GM19099 (cell line): ENCODE data around the gene LRRC8B.

Experiments
- POLR2A ChIP-seq: IDR thresholded peaks from 3 replicates; pipeline ENCODE4 v1.6.1; 2011; ENCODE audit warnings: low read depth; ENCODE audit not compliant: insufficient read length; ENCODE audit errors: extremely low read depth

The LRRC8B gene

GRCh38 chr1:89620664-89621063 is 96.0 kb downstream of the LRRC8B start:
- no peak for TF ChIP-seq POLR2A

- TF ChIP-seq POLR2A: no peak
Observed at GRCh38 chr1:89622895-89623294, 98.3 kb downstream of the LRRC8B start.

GRCh38 chr1:89624314-89624713 is 99.7 kb downstream of the LRRC8B start:
- TF ChIP-seq POLR2A: no peak

- TF ChIP-seq POLR2A: no peak
Observed at GRCh38 chr1:89624715-89625323, 100.2 kb downstream of the LRRC8B start.

GRCh38 chr1:89627596-89627962 is 103.0 kb downstream of the LRRC8B start:
- TF ChIP-seq POLR2A: no peak

- no peak for TF ChIP-seq POLR2A
Observed at GRCh38 chr1:89629146-89629545, 104.5 kb downstream of the LRRC8B start.

GRCh38 chr1:89630048-89630447 is 105.4 kb downstream of the LRRC8B start:
- TF ChIP-seq POLR2A: no peak

DNA sequence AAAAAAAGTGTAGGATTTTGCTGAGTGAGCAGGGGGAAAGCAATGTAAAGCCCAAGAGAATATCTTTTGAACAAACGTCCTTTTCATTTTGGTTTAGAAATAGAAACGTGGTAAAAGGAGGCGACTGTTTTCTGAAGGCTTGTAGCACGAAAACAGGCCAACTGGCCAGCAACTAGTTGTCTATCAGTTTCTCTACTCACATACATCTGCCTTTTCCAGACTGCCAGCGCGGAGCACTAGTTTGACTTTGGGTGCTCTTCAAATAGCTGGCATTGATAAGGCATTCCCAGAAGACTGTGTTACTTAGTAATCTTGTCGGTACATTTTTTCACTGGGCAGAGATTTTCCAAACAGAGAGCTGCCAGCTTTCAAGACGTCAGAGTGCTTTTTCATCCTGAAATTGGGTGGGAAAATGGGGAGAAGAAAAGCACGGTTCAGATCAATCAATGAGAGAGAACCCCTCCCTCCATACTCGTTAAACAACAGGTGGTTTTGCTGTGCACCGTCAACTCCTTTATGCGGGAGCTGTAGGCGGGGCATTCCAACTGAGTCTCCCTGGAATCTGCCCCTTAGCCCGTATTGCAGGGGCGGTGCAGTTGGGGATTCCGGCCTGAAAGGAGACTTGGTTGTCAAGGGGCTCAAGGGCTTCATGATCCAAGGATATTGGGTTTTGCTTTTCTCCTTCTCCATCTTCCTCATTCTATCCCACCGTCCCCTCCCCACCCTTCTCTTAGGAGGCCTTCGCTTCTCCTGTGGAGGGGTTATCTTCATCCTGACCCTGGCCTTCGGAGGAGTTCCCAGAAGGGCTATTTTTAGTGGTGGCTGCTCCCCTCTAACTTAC is 107.4 kb downstream of the LRRC8B start:
- TF ChIP-seq POLR2A: no peak

DNA sequence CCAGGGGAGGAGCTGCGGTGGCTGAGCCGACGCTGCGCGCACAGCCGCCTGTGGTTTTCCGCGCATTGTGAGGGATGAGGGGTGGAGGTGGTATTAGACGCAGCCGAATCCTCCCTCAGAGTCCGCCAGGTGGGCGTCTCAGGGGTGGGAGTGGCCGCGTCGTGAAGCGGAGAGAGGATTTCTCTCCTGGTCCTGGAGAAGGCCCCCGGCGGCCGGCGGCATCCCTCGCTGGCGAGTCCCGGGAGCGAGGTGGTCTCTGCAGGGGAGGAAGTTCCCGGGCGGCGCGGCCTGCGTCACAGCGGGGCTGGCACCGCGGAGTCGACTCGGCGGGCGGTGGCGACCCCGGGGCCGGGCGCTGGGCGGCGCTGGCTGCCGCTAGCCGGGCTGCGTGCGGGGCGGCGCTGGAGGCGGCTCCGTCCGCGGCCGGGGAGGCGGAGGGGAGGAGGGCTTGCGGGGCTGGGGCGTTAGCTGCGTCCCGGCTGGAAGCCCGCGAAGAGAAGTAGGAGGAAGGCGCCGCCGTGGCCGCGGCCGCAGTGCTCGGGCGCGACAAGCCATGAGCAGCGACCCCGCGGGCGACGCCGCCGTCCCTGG is 108.1 kb downstream of the LRRC8B start, which contains the start of gene LRRC8C:
Gene LRRC8C (plus strand): TSS at position 464 of the 591 bp plus-strand sequence. CDS start 53,354 bp downstream, outside the sequence.
- TF ChIP-seq POLR2A: no peak

DNA sequence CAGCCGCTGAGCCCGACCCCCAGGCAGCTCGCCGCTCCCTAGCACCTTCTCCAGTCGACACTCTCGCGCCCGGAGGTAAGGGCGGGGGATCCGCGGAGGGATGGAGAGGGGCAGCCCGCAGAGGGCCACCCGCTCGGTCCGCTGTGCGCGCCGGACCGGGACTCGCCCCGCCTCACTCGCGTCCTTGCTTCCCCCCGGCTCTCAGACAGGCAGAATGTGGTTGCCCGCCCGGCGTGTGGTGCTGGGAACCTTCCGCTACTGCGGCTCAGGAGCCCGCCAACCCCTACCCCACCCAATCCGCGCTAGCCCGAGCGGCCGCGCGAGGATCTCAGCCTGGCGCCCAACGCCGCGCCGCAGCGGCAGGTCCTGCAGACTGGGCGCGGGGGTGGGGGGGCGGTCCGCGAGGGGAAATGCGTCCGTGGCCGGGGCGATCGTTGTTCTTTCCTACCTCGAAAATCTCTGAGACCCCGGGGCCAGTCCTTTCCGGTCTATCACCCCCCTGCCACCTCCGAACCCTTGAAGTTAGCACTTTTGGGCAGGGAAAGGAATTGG is 108.7 kb downstream of the LRRC8B start:
- no peak for TF ChIP-seq POLR2A

DNA sequence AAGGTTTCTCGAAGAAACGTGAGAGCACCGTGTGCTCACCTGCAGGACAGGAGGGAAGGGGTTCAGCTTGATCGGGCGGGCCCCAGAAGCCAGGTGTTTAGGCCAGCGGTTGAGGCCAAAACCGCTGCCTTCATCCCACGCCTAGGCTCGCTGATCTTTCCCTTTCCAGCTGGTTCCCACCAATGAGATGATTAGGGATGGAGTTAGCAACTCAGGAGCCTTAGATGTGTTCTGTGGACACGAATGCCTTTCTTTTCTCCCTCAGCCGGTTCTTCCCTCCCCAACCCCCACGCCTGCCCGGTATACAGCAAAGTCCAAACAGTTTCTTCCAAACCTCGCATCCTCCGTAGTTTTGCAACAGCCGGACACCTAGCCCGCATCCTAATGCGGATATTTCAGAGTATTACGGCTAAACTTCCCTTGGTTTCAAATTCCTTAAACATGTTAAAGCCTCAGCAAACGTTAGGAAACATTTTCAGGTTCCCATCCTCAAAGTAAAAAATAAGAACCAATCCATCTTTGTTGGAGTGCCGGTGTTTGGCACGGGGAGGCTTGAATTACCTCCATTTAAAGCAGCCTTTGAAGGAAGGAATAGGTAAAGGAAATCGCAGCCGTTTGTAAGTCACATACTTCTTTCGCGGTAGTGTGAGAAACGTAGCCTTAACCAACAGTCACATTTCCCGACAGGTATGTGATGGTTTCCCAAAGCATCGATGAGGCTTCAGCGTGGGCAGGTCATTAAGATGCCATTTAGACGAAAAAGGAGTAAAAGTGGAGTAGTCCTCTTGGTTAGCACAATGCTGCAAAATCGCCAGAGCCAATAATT is 109.4 kb downstream of the LRRC8B start:
- TF ChIP-seq POLR2A: no peak

DNA sequence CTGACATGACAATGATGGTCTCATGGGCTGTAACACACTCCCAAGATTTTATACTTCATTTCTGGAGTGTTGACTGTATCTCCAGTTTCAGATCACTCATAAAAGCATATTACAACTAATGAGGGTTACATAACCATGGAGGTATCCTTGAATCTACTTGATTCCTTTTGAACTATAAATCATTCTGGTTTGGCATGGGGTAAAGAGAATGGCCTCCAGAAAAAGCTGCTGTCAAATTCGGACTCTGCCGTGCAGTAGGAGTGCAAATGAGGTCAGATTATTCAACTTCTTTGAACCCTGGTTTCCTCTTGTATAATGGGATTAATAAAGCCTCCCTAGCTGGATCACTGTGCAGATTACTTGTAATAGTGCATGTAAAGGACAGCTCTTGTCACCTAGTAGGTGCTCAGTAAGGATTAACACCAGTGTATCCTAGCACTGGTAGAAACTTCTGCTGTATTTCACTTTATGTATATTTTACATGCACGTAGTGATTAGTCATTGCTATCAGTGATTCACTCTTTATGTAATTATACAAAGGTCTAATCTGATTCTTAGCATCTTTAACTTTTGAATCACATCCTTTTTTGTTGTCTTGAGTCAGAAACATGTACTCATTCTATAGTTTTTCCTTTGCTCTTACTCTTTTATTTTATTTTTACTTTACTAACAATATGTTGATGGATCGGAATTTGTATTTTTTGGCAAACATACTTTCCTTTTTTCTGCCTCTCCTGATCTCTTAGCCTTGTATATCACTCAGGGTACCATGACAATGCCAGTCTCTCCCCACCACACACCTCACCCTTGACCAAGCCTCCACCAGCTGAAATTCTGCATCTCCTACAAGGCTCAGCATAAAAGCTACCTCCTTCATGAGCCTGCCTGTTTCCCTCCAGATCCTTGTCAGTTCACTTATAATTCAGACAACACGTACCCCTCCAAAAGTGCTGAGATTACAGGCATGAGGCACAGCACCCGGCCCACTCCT is 111.5 kb downstream of the LRRC8B start:
- no peak for TF ChIP-seq POLR2A

DNA sequence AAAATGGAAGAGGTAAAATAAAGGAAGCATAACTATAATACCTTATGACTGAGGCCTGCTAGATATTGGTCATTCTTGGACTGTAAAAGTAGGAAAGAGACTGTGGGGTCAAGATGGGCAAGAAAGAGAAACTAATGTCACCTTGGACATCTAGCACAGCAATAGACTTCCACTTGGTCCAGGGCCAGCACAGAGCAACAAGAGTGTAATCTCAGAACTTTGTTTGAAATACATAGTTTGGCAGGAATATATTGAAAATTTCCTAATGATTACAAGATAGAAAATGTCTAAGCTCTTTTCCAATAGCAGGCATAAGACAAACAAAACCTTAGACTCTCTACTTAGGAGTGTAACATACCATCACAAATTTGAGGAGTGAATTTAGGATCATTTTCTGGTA is 112.9 kb downstream of the LRRC8B start:
- TF ChIP-seq POLR2A: no peak

DNA sequence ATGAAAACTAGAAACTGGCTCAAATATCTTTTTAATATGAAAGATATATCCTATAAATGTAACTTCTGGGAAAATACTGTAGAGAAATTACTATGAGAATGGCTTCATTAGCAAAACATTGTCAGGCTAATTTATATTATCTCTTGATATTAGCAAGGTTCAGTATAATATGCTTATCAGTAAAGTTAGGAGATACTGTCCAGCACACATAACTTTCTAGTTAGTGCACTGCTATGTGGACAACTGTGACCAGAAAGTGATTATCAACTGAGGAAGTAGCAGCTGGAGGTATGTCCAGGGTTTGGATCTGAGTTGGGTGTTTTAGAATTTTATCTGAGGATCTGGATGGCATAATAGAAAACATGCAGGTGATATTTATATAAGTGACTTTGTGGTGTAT is 115.8 kb downstream of the LRRC8B start:
- no peak for TF ChIP-seq POLR2A
